PC-3 (cell line): ENCODE measurements around the gene RNF38. TPM values are rescaled to one million over a fixed set of nuclear protein-coding genes. Genes with fewer than 3 reads are reported as not detected.

Experiments used
- ATAC-seq: fragments of 200-7000 bp; cut with Tn5 transposase; 2 replicates; pipeline ENCODE4 v1.9.1; 2020; ENCODE audit warnings: mild to moderate bottlenecking, moderate library complexity
- BruUV-seq: library from RNA; stranded (reverse); fragments of 400-500 nt; replicated peaks from 2 replicates; lab custom pipeline; 2021; lab: Mats Ljungman, UMichigan
- CTCF ChIA-PET: fragments of 300-600 bp; sonication (Branson Sonifier 250); formaldehyde crosslinking; loops from one replicate; lab custom pipeline; 2022; ENCODE audit warnings: antibody characterized with exemption; lab: Charles Lee
- POLR2A ChIA-PET: fragments of 300-600 bp; sonication (Branson Sonifier 250); formaldehyde crosslinking; loops from one replicate; lab custom pipeline; 2022; ENCODE audit warnings: antibody characterized with exemption; ENCODE audit not compliant: unreplicated experiment; lab: Charles Lee
- DNase-seq: peaks from one replicate; pipeline ENCODE4 v3.0.0-alpha.2; 2015
- H2AFZ ChIP-seq: fragments of 300-600 bp; sonication (generic); 2 replicates; pipeline ENCODE4 v1.6.0; 2016; ENCODE audit warnings: antibody characterized with exemption, low read length
- H3F3A ChIP-seq: fragments of 300-600 bp; sonication (generic); one replicate; pipeline ENCODE4 v1.6.0; 2017; ENCODE audit warnings: antibody characterized with exemption, low read length, control low read depth, mild to moderate bottlenecking; ENCODE audit not compliant: unreplicated experiment
- H3K27ac ChIP-seq: fragments of 300-600 bp; sonication (generic); 2 replicates; pipeline ENCODE4 v1.5.1; 2016; ENCODE audit warnings: mild to moderate bottlenecking, low read length
- H3K27me3 ChIP-seq: fragments of 300-600 bp; sonication (generic); 2 replicates; pipeline ENCODE4 v1.6.1; 2016; ENCODE audit warnings: low read length, mixed read lengths
- H3K36me3 ChIP-seq: fragments of 300-600 bp; sonication (generic); 2 replicates; pipeline ENCODE4 v1.6.1; 2016; ENCODE audit warnings: low read depth, mixed run types, low read length, mixed read lengths
- H3K4me1 ChIP-seq: fragments of 300-600 bp; sonication (generic); 2 replicates; pipeline ENCODE4 v1.5.1; 2016; ENCODE audit warnings: low read length; ENCODE audit not compliant: insufficient read depth
- H3K4me2 ChIP-seq: fragments of 300-600 bp; sonication (generic); 2 replicates; pipeline ENCODE4 v1.6.0; 2016; ENCODE audit warnings: low read length
- H3K4me3 ChIP-seq: fragments of 300-600 bp; sonication (generic); 2 replicates; pipeline ENCODE4 v1.5.1; 2016; ENCODE audit warnings: mild to moderate bottlenecking, low read length, mixed read lengths
- H3K79me2 ChIP-seq: fragments of 300-600 bp; sonication (generic); 2 replicates; pipeline ENCODE4 v1.6.1; 2017; ENCODE audit warnings: low read length, mixed read lengths
- H3K9ac ChIP-seq: fragments of 300-600 bp; sonication (generic); 2 replicates; pipeline ENCODE4 v1.6.0; 2016; ENCODE audit warnings: mild to moderate bottlenecking, low read length
- H3K9me2 ChIP-seq: fragments of 300-600 bp; sonication (generic); replicated peaks from 2 replicates; pipeline ENCODE4 v1.6.1; 2016; ENCODE audit warnings: mixed run types, low read length, mixed read lengths
- H3K9me3 ChIP-seq: fragments of 300-600 bp; sonication (generic); 2 replicates; pipeline ENCODE4 v1.6.1; 2016; ENCODE audit warnings: low read length, mixed read lengths
- H4K20me1 ChIP-seq: fragments of 300-600 bp; sonication (generic); 2 replicates; pipeline ENCODE4 v1.6.1; 2016; ENCODE audit warnings: low read length, mixed read lengths
- CTCF ChIP-seq: fragments of 300-600 bp; sonication (generic); conservative IDR thresholded peaks from 2 replicates; pipeline ENCODE4 v1.5.1; 2017; ENCODE audit warnings: antibody characterized with exemption, low read depth, mild to moderate bottlenecking, low read length
- EZH2 ChIP-seq: fragments of 300-600 bp; sonication (generic); IDR thresholded peaks from one replicate; pipeline ENCODE4 v1.6.1; 2017; ENCODE audit warnings: antibody characterized with exemption, mild to moderate bottlenecking, low read length; ENCODE audit not compliant: unreplicated experiment
- EZH2phosphoT487 ChIP-seq: fragments of 300-600 bp; sonication (generic); IDR thresholded peaks from 2 replicates; pipeline ENCODE4 v1.6.1; 2018; ENCODE audit warnings: mild to moderate bottlenecking, antibody characterized with exemption, low read length, borderline replicate concordance
- intact Hi-C: fragments of 100-400 bp; cut with micrococcal nuclease; formaldehyde crosslinking; loops from 2 replicates; pipeline ENCODE4 v1.9.0; 2023
- total RNA-seq: library from RNA; depleted of rRNA; stranded (reverse); fragments of >200 nt; gene quantifications from 2 replicates; pipeline ENCODE4 v1.2.3, GENCODE V29; 2014

RNF38 gene
- total RNA-seq, 1 experiment from 2014 or later: 4.3 TPM

GRCh38 chr9:36437790-36438189 lies 37.7 kb upstream of the RNF38 start:
- H4K20me1 ChIP-seq: no peaks in the 10 kb centered on the region
- no peak overlapping the region for H3K27ac ChIP-seq
- H3K36me3 ChIP-seq: no peaks in the 10 kb centered on the region
- no peak overlapping the region for H2AFZ ChIP-seq
- H3K9me2 ChIP-seq: no peaks in the 10 kb centered on the region
- H3K9me3 ChIP-seq: no peaks in the 10 kb centered on the region
- no peak overlapping the region for H3K4me2 ChIP-seq
- no peak overlapping the region for H3K9ac ChIP-seq
- no peak for DNase-seq
- intact Hi-C loops: no loop called here
- ChIA-PET CTCF (no interaction called here), POLR2A (no interaction called here)
- no TSS peak for BruUV-seq
- H3F3A ChIP-seq: no peaks in the 10 kb centered on the region
- ATAC-seq: no peak
- H3K4me3 ChIP-seq: no peak overlapping the region
- no peaks in the 10 kb centered on the region for H3K4me1 ChIP-seq
- no peaks in the 10 kb centered on the region for H3K27me3 ChIP-seq
- peaks cover 2% of the 10 kb centered on the region; the same call in 1 of the 2 replicates for H3K79me2 ChIP-seq
- TF ChIP-seq EZH2phosphoT487 (no peak), CTCF (no peak), EZH2 (no peak)

DNA sequence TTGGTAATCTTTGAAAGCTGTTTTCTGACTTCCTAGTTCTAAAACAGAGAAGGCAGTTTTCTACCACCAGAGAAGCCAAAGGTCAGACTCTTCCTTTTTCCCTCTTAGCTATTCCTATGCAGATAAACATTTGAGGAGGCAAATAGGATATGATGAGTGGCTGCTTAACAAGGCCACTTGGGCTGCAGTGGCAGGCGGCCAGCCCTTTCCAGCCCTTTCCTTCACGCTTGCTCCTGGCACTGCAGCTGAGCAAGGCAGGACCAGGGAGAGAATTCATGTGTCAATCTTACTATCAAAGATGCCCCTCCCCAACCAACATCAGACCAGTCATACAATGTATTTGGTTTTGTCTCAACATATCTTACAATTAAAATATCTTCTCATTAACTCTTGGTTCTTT lies 36.8 kb upstream of the RNF38 start:
- BruUV-seq: no TSS peak

More for the DNA sequence above, 36.8 kb upstream of the RNF38 start:
- Histone ChIP-seq H3K4me2 (no peak overlapping the region), H3K27ac (no peak overlapping the region), H2AFZ (no peak overlapping the region), H3K79me2 (no peaks in the 10 kb centered on the region), H3K4me3 (no peak overlapping the region), H3K9ac (no peak overlapping the region), H3F3A (no peaks in the 10 kb centered on the region), H3K27me3 (no peaks in the 10 kb centered on the region), H3K9me2 (no peaks in the 10 kb centered on the region), H3K4me1 (no peaks in the 10 kb centered on the region), H3K9me3 (no peaks in the 10 kb centered on the region), H3K36me3 (no peaks in the 10 kb centered on the region), H4K20me1 (no peaks in the 10 kb centered on the region)
- ATAC-seq (no peak), DNase-seq (no peak)
- POLR2A ChIA-PET: no interaction called here
- TF ChIP-seq EZH2phosphoT487 (no peak), EZH2 (no peak), CTCF (no peak)
- CTCF ChIA-PET: interaction anchor here (1.0 kb wide), 1 partner anchor 29 kb away, joined by 4 read pairs; no protein-coding TSS in a partner anchor
- intact Hi-C loops: no loop called here
